ENCODE data around the gene SYVN1.
A peak's percentile ranks its signal among the peaks of the same experiment; 100 is the strongest.

Gene SYVN1

DNA sequence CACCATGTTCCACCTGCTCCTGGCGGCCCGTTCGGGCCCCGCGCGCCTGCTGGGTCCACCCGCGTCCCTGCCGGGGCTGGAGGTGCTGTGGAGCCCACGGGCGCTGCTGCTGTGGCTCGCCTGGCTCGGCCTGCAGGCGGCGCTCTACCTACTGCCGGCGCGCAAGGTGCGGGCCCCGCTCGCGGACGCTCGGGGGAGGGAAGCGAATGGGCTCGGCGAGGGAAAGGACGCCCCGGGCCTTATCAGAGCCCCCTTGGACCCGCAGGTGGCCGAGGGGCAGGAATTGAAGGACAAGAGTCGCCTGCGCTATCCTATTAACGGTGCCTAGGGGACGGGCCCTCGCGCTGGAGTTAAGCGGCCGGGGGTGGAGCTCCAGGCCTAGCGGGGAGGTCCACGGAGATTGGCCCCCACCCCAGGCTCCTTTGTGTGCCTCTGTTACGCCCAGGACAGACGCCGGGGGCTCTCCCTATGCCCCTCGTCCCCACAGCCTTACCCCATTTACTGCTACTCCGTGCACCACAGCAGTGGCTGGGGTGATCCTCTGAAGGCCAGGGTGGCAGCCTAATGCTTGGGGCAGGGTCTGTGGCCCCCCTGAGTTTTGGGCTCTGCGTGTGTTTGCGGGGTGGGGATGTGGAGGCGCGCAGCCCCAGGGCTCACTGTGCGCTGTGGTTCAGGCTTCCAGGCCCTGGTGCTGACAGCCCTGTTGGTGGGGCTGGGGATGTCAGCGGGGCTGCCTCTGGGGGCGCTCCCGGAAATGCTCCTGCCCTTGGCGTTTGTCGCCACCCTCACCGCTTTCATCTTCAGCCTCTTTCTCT, 21.6 kb downstream of the SYVN1 start:
- DNase-seq (ENCODE audit: low spot score) = peak; percentile 75

- peak; percentile 96 for DNase-seq (ENCODE audit: low spot score)
These were observed 22.4 kb downstream of the SYVN1 start, which contains the start of gene TM7SF2 for GRCh38 chr11:65111744-65112545. TSS of gene TM7SF2 (plus strand) at chr11:65111872. CDS start at chr11:65112016, 144 bp downstream.

DNA sequence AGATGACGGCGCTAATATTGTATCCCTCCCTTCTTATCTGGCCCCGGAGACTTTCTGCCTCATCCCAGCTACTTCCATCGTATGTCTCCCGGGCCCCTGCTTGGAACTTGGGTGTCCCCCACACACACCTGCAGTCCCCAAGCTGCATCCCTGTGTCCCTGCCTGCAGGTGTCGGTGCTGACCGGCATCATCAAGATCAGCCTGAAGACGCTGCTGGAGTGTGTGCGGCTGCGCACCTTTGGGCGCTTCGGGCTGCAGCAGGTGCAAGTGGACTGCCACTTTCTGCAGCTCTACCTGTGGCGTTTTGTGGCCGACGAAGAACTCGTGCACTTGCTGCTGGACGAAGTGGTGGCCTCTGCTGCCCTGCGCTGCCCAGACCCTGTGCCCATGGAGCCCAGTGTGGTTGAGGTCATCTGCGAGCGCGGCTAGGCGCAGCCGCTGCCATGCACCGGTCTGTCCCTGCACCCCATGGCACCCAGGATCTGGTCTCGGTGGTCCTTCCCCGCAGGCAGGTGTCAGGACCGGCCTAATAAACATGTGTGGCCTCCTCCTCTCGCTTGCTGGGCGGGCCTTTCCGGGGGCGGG, 23.1 kb downstream of the SYVN1 start:
- DNase-seq (ENCODE audit: low spot score) = no peak

GRCh38 chr11:65110354-65110861, 23.9 kb downstream of the SYVN1 start:
- peak; percentile 91 for DNase-seq (ENCODE audit: low spot score)

DNA sequence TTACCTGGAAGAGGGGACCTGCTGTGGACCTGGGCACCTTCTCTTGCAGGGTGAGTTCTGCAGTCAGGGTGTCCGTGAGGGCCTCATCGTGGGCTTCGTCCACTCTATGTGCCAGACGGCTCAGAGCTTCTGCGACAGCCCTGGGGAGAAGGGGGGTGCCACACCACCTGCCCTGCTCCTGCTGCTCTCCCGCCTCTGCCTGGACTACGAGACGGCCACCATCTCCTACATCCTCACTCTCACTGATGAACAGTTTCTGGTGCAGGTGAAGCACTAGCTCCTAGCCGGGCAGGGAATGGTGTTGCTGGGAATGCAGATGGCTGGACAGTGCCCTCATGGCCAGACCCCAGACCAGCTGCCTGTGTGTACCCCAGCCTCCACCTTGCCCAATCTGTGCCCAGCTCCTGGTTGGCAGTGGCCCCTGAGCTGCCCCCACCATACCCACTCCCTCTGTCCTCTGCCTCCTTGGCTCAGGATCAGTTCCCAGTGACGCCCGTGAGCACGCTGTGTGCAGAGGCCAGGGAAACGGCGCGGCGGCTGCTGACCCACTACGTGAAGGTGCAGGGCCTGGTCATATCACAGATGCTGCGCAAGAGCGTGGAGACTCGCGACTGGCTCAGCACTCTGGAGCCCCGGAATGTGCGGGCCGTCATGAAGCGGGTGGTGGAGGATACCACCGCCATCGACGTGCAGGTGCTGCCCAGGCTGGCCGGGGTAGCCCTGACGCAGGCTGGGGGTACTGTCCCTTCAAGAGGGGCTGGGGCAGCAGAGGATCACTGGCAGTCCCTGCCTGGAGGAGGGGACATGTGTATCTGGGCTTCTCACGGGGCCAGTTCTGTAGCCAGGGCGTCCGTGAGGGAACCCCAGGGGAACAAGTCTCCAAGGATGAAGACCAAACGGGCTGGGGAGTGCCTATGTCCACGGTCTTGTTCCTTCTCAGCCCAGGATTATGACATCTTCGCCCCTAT, 24.8 kb downstream of the SYVN1 start:
- DNase-seq (ENCODE audit: low spot score) = no peak

GRCh38 chr11:65108469-65109123, 25.7 kb downstream of the SYVN1 start:
- no peak for DNase-seq (ENCODE audit: low spot score)

GRCh38 chr11:65107751-65108468, 26.4 kb downstream of the SYVN1 start:
- no peak for DNase-seq (ENCODE audit: low spot score)

DNA sequence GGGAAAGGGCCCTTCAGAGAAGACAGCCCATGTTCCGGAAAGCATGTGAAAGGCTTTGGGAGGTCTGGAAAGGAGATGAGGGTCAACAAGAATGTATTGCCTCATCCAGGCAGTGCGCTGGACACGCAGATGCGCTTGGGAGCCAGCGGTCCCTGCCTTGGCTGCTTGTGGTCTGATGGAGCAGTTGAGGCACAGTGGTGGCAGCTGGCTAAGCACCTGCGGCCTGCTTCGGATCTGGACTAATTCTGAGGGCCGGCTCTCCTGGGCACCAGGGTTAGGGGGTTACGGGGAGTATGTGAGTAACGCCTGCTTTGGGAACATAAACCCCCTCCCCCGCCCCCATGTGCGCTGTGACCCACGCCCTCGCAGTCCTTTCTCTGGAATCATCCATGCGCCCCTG, 27.2 kb downstream of the SYVN1 start:
- no peak for DNase-seq (ENCODE audit: low spot score)

- DNase-seq (ENCODE audit: low spot score) = no peak
These were observed 29.7 kb downstream of the SYVN1 start for GRCh38 chr11:65104628-65105027.

GRCh38 chr11:65103476-65103875, 30.8 kb downstream of the SYVN1 start:
- no peak for DNase-seq (ENCODE audit: low spot score)

DNA sequence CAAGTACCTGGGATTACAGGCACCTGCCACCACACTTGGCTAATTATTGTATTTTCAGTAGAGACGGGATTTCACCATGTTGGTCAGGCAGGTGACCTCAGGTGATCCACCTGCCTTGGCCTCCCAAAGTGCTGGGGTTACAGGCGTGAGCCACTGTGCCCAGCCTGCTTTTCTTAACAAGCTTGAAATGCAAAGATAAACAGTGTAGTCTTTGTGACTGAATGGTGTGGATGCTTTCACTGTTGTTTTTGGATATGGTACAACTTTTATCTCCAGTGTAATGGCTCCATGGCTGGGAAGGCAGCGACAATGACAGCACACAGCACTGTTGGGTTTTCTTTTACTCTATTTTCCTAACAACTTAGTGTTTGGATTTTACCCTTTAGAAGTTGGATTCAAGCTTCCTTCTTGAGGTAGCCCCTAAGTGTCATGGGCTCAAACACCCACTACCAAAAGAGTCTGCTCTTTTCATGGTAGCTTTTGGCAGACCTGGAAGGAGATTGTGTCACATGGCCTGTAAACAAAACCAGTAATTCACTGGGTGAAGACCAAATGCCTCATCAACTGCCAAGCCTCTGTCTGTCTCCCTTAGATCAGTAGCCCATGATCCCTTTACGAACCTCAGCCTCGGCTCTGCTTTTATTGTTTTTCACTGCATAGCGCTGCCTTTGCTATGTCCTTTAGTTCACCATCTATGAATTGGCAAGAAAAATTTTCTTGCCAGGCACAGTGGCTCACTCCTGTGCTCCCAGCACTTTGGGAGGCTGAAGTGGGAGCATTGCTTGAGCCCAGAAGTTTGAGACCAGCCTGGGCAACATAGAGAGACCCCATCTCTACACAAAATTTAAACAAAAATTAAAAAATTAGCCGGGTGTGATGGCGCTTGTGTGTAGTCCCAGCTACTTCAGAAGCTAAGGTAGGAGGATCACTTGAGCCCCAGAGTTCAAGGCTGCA, 31.9 kb downstream of the SYVN1 start:
- no peak for DNase-seq (ENCODE audit: low spot score)

GRCh38 chr11:65100674-65101350, 33.5 kb downstream of the SYVN1 start:
- no peak for DNase-seq (ENCODE audit: low spot score)

DNA sequence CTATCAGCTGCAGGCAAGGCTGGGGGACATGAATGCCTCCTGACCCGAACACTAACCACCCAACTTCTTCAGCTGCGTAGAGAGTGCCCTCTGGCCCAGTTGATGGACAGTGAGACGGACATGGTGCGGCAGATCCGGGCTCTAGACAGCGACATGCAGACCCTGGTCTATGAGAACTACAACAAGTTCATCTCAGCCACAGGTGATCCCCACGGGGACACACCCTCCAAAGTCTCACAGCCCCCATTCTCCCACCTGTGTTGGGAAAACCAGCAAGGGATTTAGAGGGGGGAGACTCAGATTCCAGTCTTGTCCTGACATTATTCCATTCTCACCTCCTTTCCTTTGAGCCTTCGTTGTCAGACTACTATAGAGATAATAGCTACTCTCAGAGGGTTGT, 37.4 kb downstream of the SYVN1 start:
- DNase-seq (ENCODE audit: low spot score) = no peak

GRCh38 chr11:65095974-65096806, 38.1 kb downstream of the SYVN1 start, which contains the start of gene VPS51:
TSS of gene VPS51 (plus strand) at chr11:65096214. CDS start at chr11:65096251, 37 bp downstream.
- peak; percentile 95 for DNase-seq (ENCODE audit: low spot score)

- no peak for DNase-seq (ENCODE audit: low spot score)
These were observed 38.9 kb downstream of the SYVN1 start for GRCh38 chr11:65095427-65095826.

GRCh38 chr11:65090628-65091027, 43.7 kb downstream of the SYVN1 start:
- DNase-seq (ENCODE audit: low spot score) = no peak

DNA sequence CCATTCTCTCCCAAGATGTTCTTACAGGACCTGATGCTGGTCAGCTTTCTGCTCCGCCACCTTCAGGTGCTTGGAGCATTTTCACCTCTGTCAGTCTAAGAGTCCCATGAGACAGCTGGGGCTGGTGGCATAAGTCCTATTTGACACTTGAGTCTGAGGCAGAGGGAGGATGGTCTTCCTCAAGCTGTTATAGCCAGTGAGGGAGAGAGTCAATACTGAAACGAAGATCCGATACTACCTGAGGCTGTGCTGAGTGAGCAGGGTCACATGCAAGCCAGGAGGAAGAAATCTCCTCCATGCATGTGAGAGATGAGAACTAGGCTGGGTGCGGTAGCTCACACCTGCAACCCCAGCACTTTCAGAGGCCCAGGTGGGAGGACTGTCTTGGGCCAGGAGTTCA, 44.7 kb downstream of the SYVN1 start:
- no peak for DNase-seq (ENCODE audit: low spot score)

Data from AG20443 (cell line).